Pancreas (tissue), 10 donors: ENCODE measurements around the gene SYN1. TPM values are rescaled to one million over a fixed set of nuclear protein-coding genes. Genes with fewer than 3 reads are reported as not detected.
A peak's percentile ranks its signal among the peaks of the same experiment; 100 is the strongest.

ENCODE experiments used
- ATAC-seq, 4 donors: fragments of 200-7000 bp; cut with Tn5 transposase; one replicate each; pipeline versions ENCODE4 v1.8.0 to v1.9.1; 2020; ENCODE audit warnings: mild to moderate bottlenecking in 4 of 4, moderate library complexity in 4 of 4
- DNase-seq, 6 donors: peaks; one replicate each; pipeline ENCODE4 v3.0.0-alpha.2; 2020
- FAIRE-seq: peaks from 2 replicates; lab custom pipeline; 2012; peaks lifted over from hg19 to GRCh38; lab: Jason Lieb, UNC
- H3K27ac ChIP-seq, 4 donors: fragments of 200-600 bp; sonication (generic); 1 replicate in 3 of 4; 2 replicates in 1 of 4; pipeline versions ENCODE4 v1.5.0 to v1.8.0; 2020
- H3K27me3 ChIP-seq, 4 donors: fragments of 200-600 bp; one replicate each; pipeline ENCODE4 v1.8.0; 2021
- H3K36me3 ChIP-seq, 3 donors: fragments of 200-600 bp; sonication (generic) in 1 of 3; one replicate each; pipeline versions ENCODE4 v1.5.0 to v1.8.0; 2020 to 2021
- H3K4me1 ChIP-seq, 3 donors: fragments of 200-600 bp; one replicate each; pipeline ENCODE4 v1.8.0; 2021
- H3K4me3 ChIP-seq, 4 donors: fragments of 200-600 bp; sonication (generic) in 2 of 4; one replicate each; pipeline versions ENCODE4 v1.5.0 to v1.8.0; 2020 to 2021
- H3K9me3 ChIP-seq, 4 donors: fragments of 200-600 bp; one replicate each; pipeline ENCODE4 v1.8.0; 2021
- WGBS, 2 donors: extraction: QIAGEN DNeasy Blood & Tissue Kit; methylation state at CpG; one replicate each; pipeline ENCODE4 v1.1.7; 2013; 5-methylcytosine and 5-hydroxymethylcytosine counted together
- intact Hi-C, 3 donors: fragments of 100-400 bp; cut with DNase I; formaldehyde crosslinking; loops; one replicate each; pipeline versions ENCODE4 v1.11.1 to v1.14.2; 2022
- polyA plus RNA-seq, 2 donors: library from polyadenylated mRNA; stranded (reverse); fragments of 200-250 nt; gene quantifications; one replicate each; pipeline ENCODE4 v1.2.3, GENCODE V29; 2013
- total RNA-seq, 6 donors: library from RNA; stranded (reverse); fragmentation: NEBNext Ultra II Directional in 4 of 6; extraction: Animal tissue kit (Norgen Biotek cat#: 25700) in 4 of 6; gene quantifications; one replicate each; pipeline versions ENCODE4 v1.2.1 to v1.2.4, GENCODE V29; 2021 to 2023
- TF ChIP-seq, protein P1 (sequence below), 4 donors: fragments of 200-600 bp; sonication (generic) in 3 of 4; IDR thresholded peaks; one replicate each; pipeline versions ENCODE4 v1.5.0 to v1.8.0; 2021; ENCODE audit warnings: antibody characterized with exemption in 4 of 4
- donor health status: healthy with polysubstance abuse.
- donor health status: DM: no; HTN: no; CAD: no; lungs with moderate emphysema.
- donor health status: DM: no; HTN: no; CAD: no.
- donor health status: control.
- donor health status: control.
- donor health status: Bipolar disorder and iron deficiency.
- donor health status: DM: yes; HTN: yes; CAD: no.
- donor health status: DM: no; HTN: no; CAD: no.
- donor health status: DM: no; HTN: no; CAD: no.
- donor health status: DM: yes; HTN: yes; CAD: no.

Gene SYN1
- total and polyA plus RNA-seq, 8 donors = 0.47 to 10.3 (median 1.5) TPM

GRCh38 chrX:47577424-47577823 is 42.2 kb downstream of the SYN1 start:
- no peaks in the 10 kb centered on the region for H3K4me1 ChIP-seq
- no peaks in the 10 kb centered on the region for H3K9me3 ChIP-seq
- ATAC-seq = no peak
- WGBS, 2 donors = 57 to 67% methylated on average over 9 of the region's 9 CpGs
- TF ChIP-seq, protein P1, sequence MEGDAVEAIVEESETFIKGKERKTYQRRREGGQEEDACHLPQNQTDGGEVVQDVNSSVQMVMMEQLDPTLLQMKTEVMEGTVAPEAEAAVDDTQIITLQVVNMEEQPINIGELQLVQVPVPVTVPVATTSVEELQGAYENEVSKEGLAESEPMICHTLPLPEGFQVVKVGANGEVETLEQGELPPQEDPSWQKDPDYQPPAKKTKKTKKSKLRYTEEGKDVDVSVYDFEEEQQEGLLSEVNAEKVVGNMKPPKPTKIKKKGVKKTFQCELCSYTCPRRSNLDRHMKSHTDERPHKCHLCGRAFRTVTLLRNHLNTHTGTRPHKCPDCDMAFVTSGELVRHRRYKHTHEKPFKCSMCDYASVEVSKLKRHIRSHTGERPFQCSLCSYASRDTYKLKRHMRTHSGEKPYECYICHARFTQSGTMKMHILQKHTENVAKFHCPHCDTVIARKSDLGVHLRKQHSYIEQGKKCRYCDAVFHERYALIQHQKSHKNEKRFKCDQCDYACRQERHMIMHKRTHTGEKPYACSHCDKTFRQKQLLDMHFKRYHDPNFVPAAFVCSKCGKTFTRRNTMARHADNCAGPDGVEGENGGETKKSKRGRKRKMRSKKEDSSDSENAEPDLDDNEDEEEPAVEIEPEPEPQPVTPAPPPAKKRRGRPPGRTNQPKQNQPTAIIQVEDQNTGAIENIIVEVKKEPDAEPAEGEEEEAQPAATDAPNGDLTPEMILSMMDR (IDR thresholded peaks at IDR 0.05) = no peak
- intact Hi-C loops = no loop called here
- no peak overlapping the region for H3K4me3 ChIP-seq
- no peaks in the 10 kb centered on the region for H3K27me3 ChIP-seq
- H3K36me3 ChIP-seq = no peaks in the 10 kb centered on the region
- no peak overlapping the region for H3K27ac ChIP-seq
- DNase-seq = no peak
- no peak for FAIRE-seq

GRCh38 chrX:47576021-47576898 is 43.4 kb downstream of the SYN1 start:
- ATAC-seq (no peak), FAIRE-seq (no peak), DNase-seq (no peak)
- Histone ChIP-seq H3K4me3 (no peak overlapping the region), H3K4me1 (no peaks in the 10 kb centered on the region), H3K9me3 (no peaks in the 10 kb centered on the region), H3K27me3 (no peaks in the 10 kb centered on the region), H3K27ac (no peak overlapping the region), H3K36me3 (no peaks in the 10 kb centered on the region)
- TF ChIP-seq, protein P1 (IDR thresholded peaks at IDR 0.05) = no peak
- intact Hi-C loops = no loop called here
- WGBS, 2 donors = 88 to 89% methylated on average over 20 of the region's 20 CpGs

DNA sequence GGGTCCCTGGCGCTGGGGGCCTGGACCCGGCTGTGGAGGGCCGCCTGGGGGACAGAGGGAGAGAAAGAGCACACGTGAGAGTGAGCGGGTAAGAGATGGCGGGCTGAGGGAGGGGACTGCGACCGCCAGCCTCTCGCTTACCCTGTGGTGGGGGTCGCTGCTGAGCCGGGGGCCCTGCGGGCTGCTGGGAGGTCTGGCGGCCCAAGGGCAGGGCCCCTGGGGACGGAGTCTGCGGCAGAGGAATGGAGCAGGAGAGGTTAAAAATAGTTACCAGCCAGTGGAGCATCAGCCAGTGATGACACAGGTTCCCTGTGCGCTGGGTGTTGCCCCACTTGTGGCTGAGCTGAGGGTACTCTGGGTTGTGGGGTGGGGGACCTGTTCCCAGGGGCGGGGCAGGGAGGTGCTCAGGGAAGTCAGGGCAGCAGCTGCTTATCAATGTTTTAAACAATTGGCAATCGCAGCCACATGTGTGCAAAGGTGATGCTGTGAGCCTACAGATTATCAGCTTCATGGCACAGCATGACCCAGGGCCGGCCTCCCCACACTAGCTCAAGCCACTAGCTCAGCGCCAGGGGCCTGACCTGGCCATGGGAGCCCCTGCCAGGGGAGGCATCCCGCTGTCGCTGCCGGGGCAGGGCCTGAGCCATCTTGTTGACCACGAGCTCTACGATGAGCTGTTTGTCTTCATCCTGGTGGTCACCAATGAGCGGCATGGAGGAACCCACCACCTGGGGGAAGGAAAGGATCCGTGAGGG is 44.9 kb downstream of the SYN1 start:
- intact Hi-C loops = no loop called here
- Histone ChIP-seq H3K4me3 (no peak overlapping the region), H3K27me3 (no peaks in the 10 kb centered on the region), H3K9me3 (no peaks in the 10 kb centered on the region), H3K27ac (no peak overlapping the region), H3K36me3 (peaks cover 0 to 1% (median 0%) of the 10 kb centered on the region in 3 donors), H3K4me1 (no peaks in the 10 kb centered on the region)
- DNase-seq (no peak), FAIRE-seq (no peak), ATAC-seq (no peak)
- 56% methylated on average over 27 of the region's 27 CpGs for WGBS, 2 donors
- TF ChIP-seq, protein P1 (IDR thresholded peaks at IDR 0.05) = no peak

- peak in 2 of 4 donors; percentile 4 to 12 for ATAC-seq
- H3K4me1 ChIP-seq = no peaks in the 10 kb centered on the region
- FAIRE-seq = no peak
- peaks cover 0 to 7% (median 0%) of the 10 kb centered on the region in 3 donors for H3K36me3 ChIP-seq
- no peak overlapping the region for H3K4me3 ChIP-seq
- TF ChIP-seq, protein P1 (IDR thresholded peaks at IDR 0.05) = no peak
- peak in 2 of 6 donors; percentile 58 to 64 for DNase-seq
- WGBS, 2 donors = 22 to 43% methylated on average over 20 to 41 of the region's 41 CpGs
- H3K27ac ChIP-seq = no peak overlapping the region
- intact Hi-C loops = no loop called here
- no peaks in the 10 kb centered on the region for H3K9me3 ChIP-seq
- H3K27me3 ChIP-seq = no peaks in the 10 kb centered on the region
Measured at GRCh38 chrX:47574076-47574546, 45.5 kb downstream of the SYN1 start.
